WTC11 (cell line): Measurements from ENCODE around the gene GRID2. TPM values are rescaled to one million over a fixed set of nuclear protein-coding genes. Genes with fewer than 3 reads are reported as not detected.
A peak's percentile ranks its signal among the peaks of the same experiment; 100 is the strongest.

ENCODE experiments used
- ATAC-seq: fragments of 200-7000 bp; cut with Tn5 transposase; 2 replicates; pipeline ENCODE4 v1.10.0; 2021; ENCODE audit warnings: mild to moderate bottlenecking, moderate library complexity
- CTCF ChIA-PET: fragments of 300-600 bp; sonication (Branson Sonifier 250); formaldehyde crosslinking; loops from one replicate; lab custom pipeline; 2021; ENCODE audit warnings: antibody characterized with exemption; lab: Charles Lee
- POLR2A ChIA-PET: fragments of 350-600 bp; sonication (Branson Sonifier 250); formaldehyde crosslinking; loops from one replicate; lab custom pipeline; 2021; ENCODE audit warnings: antibody characterized with exemption; lab: Charles Lee
- DNase-seq: peaks from one replicate; pipeline ENCODE4 v3.0.0; 2021; ENCODE audit warnings: low spot score
- H3K27ac Mint-ChIP-seq: 2 replicates; pipeline ENCODE4 v1.8.0; 2021; ENCODE audit warnings: mixed read lengths
- H3K27me3 Mint-ChIP-seq: 2 replicates; pipeline ENCODE4 v1.8.0; 2021; ENCODE audit warnings: low read depth, mild to moderate bottlenecking, moderate library complexity, mixed read lengths
- H3K36me3 Mint-ChIP-seq: 2 replicates; pipeline ENCODE4 v1.8.0; 2021; ENCODE audit warnings: mixed read lengths
- H3K4me1 Mint-ChIP-seq: 2 replicates; pipeline ENCODE4 v1.8.0; 2022; ENCODE audit warnings: mixed read lengths
- H3K4me3 Mint-ChIP-seq: 2 replicates; pipeline ENCODE4 v1.8.0; 2021; ENCODE audit warnings: mild to moderate bottlenecking, moderate library complexity, mixed read lengths
- H3K9me3 Mint-ChIP-seq: 2 replicates; pipeline ENCODE4 v1.8.0; 2021; ENCODE audit warnings: mixed read lengths
- CBFB ChIP-seq: sonication (generic); formaldehyde crosslinking; IDR thresholded peaks from 2 replicates; pipeline ENCODE4 v1.8.1; 2022; ENCODE audit warnings: mild to moderate bottlenecking, low read depth, missing genetic modification reagents
- CREB1 ChIP-seq: sonication (generic); formaldehyde crosslinking; IDR thresholded peaks from 2 replicates; pipeline ENCODE4 v1.8.0; 2023; ENCODE audit warnings: mild to moderate bottlenecking, missing genetic modification reagents
- GRHL2 ChIP-seq: fragments of 250-450 bp; sonication (Bioruptor Pico); IDR thresholded peaks from 2 replicates; pipeline ENCODE4 v1.8.0; 2022; ENCODE audit warnings: mild to moderate bottlenecking, moderate library complexity; ENCODE audit not compliant: insufficient replicate concordance, severe bottlenecking
- HMGA2 ChIP-seq: fragments of 250-450 bp; sonication (Bioruptor Pico); IDR thresholded peaks from 2 replicates; pipeline ENCODE4 v1.4.0; 2021; ENCODE audit warnings: mild to moderate bottlenecking, moderate library complexity
- IRF2 ChIP-seq: sonication (generic); formaldehyde crosslinking; IDR thresholded peaks from 2 replicates; pipeline ENCODE4 v1.8.0; 2022; ENCODE audit warnings: low read depth, missing genetic modification reagents, borderline replicate concordance
- KAT7 ChIP-seq: sonication (generic); formaldehyde crosslinking; IDR thresholded peaks from 2 replicates; pipeline ENCODE4 v1.8.1; 2023; ENCODE audit warnings: missing genetic modification reagents, mild to moderate bottlenecking, borderline replicate concordance
- MYBL2 ChIP-seq: sonication (generic); formaldehyde crosslinking; IDR thresholded peaks from 2 replicates; pipeline ENCODE4 v1.8.1; 2023; ENCODE audit warnings: mild to moderate bottlenecking, moderate library complexity, missing genetic modification reagents
- NFYB ChIP-seq: sonication (generic); formaldehyde crosslinking; conservative IDR thresholded peaks from 2 replicates; pipeline ENCODE4 v1.8.0; 2022; ENCODE audit warnings: low read depth, missing genetic modification reagents
- NR1H2 ChIP-seq: sonication (generic); formaldehyde crosslinking; IDR thresholded peaks from 2 replicates; pipeline ENCODE4 v1.9.0; 2021; ENCODE audit warnings: mild to moderate bottlenecking, moderate library complexity, missing genetic modification reagents
- RELA ChIP-seq: sonication (generic); formaldehyde crosslinking; IDR thresholded peaks from 2 replicates; pipeline ENCODE4 v1.8.1; 2022; ENCODE audit warnings: missing genetic modification reagents, mild to moderate bottlenecking, borderline replicate concordance
- TP53 ChIP-seq: sonication (generic); formaldehyde crosslinking; IDR thresholded peaks from 2 replicates; pipeline ENCODE4 v1.8.1; 2023; ENCODE audit warnings: mild to moderate bottlenecking, missing genetic modification reagents
- ZNF121 ChIP-seq: sonication (generic); formaldehyde crosslinking; IDR thresholded peaks from 2 replicates; pipeline ENCODE4 v1.8.0; 2023; ENCODE audit warnings: missing genetic modification reagents
- ZNF317 ChIP-seq: sonication (generic); formaldehyde crosslinking; IDR thresholded peaks from 2 replicates; pipeline ENCODE4 v1.8.1; 2023; ENCODE audit warnings: low read depth, mild to moderate bottlenecking, moderate library complexity, missing genetic modification reagents, borderline replicate concordance
- ZNF416 ChIP-seq: fragments of 250-450 bp; sonication (Bioruptor Pico); IDR thresholded peaks from 2 replicates; pipeline ENCODE4 v1.9.0; 2021; ENCODE audit warnings: mild to moderate bottlenecking, inconsistent platforms
- ZNF423 ChIP-seq: fragments of 250-450 bp; sonication (Bioruptor Pico); IDR thresholded peaks from 2 replicates; pipeline ENCODE4 v2.1.2; 2022; ENCODE audit warnings: mild to moderate bottlenecking, moderate library complexity
- total RNA-seq: library from RNA; stranded (reverse); gene quantifications from 3 replicates; pipeline ENCODE4 v1.2.3, GENCODE V29; 2021
- TF ChIP-seq, protein P1 (sequence below): sonication (generic); formaldehyde crosslinking; IDR thresholded peaks from 2 replicates; pipeline ENCODE4 v1.8.0; 2022; ENCODE audit warnings: mild to moderate bottlenecking, missing genetic modification reagents
- TF ChIP-seq, protein P2 (sequence below): sonication (generic); formaldehyde crosslinking; IDR thresholded peaks from 2 replicates; pipeline ENCODE4 v1.8.0; 2022; ENCODE audit warnings: mild to moderate bottlenecking, missing genetic modification reagents
- TF ChIP-seq, protein P3 (sequence below): sonication (generic); formaldehyde crosslinking; IDR thresholded peaks from 2 replicates; pipeline ENCODE4 v1.8.1; 2023; ENCODE audit warnings: mild to moderate bottlenecking, missing genetic modification reagents, moderate library complexity
- TF ChIP-seq, protein P4 (sequence below): fragments of 250-450 bp; sonication (Bioruptor Pico); conservative IDR thresholded peaks from 2 replicates; pipeline ENCODE4 v1.9.0; 2021; ENCODE audit warnings: mild to moderate bottlenecking
- TF ChIP-seq, protein P5 (sequence below): fragments of 250-450 bp; sonication (Bioruptor Pico); IDR thresholded peaks from 2 replicates; pipeline ENCODE4 v1.9.0; 2021; ENCODE audit warnings: mild to moderate bottlenecking
- TF ChIP-seq, protein P6 (sequence below): sonication (generic); formaldehyde crosslinking; IDR thresholded peaks from 2 replicates; pipeline ENCODE4 v1.8.1; 2023; ENCODE audit warnings: mild to moderate bottlenecking, missing genetic modification reagents

The GRID2 gene
- total RNA-seq, 1 experiment from 2014 or later = 26.8 TPM

DNA sequence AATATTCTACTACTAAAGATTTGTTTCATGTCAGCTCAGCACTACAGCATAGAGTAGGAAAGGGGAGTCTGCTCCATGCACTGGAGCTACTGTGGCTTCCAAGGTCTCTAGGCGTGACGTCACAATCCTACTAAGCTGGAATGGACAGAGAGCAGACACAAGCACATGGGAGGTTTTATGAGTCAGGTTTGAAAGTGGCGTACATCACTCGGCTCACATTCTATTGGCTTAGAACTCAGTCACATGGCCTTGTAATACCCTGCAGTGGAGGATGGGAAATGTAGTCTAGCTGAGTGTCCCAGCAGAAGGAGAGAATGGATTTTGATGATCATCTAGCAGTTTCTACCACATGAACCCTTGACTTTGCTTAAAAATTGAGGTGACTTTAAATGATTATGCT is 899.9 kb downstream of the GRID2 start:
- H3K4me1 Mint-ChIP-seq = peaks cover 21% of the 10 kb centered on the region
- H3K27me3 Mint-ChIP-seq = no peaks in the 10 kb centered on the region
- TF ChIP-seq, protein P1, sequence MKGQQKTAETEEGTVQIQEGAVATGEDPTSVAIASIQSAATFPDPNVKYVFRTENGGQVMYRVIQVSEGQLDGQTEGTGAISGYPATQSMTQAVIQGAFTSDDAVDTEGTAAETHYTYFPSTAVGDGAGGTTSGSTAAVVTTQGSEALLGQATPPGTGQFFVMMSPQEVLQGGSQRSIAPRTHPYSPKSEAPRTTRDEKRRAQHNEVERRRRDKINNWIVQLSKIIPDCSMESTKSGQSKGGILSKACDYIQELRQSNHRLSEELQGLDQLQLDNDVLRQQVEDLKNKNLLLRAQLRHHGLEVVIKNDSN (CRISPR knock-in tag) = peak; percentile 93
- TF ChIP-seq ZNF423 (CRISPR knock-in tag) (no peak), NFYB (CRISPR knock-in tag) (peak; percentile 59), HMGA2 (CRISPR knock-in tag) (no peak), CREB1 (CRISPR knock-in tag) (no peak), RELA (no peak), GRHL2 (CRISPR knock-in tag) (no peak), MYBL2 (CRISPR knock-in tag) (0 out of 2 replicates have a peak, but pooled peaks have one; percentile 29), ZNF121 (CRISPR knock-in tag) (no peak)
- TF ChIP-seq, protein P2, sequence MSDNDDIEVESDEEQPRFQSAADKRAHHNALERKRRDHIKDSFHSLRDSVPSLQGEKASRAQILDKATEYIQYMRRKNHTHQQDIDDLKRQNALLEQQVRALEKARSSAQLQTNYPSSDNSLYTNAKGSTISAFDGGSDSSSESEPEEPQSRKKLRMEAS (CRISPR knock-in tag) = 0 out of 2 replicates have a peak, but pooled peaks have one; percentile 41
- TF ChIP-seq, protein P3, sequence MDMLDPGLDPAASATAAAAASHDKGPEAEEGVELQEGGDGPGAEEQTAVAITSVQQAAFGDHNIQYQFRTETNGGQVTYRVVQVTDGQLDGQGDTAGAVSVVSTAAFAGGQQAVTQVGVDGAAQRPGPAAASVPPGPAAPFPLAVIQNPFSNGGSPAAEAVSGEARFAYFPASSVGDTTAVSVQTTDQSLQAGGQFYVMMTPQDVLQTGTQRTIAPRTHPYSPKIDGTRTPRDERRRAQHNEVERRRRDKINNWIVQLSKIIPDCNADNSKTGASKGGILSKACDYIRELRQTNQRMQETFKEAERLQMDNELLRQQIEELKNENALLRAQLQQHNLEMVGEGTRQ (CRISPR knock-in tag) = peak; percentile 94
- TF ChIP-seq, protein P4, sequence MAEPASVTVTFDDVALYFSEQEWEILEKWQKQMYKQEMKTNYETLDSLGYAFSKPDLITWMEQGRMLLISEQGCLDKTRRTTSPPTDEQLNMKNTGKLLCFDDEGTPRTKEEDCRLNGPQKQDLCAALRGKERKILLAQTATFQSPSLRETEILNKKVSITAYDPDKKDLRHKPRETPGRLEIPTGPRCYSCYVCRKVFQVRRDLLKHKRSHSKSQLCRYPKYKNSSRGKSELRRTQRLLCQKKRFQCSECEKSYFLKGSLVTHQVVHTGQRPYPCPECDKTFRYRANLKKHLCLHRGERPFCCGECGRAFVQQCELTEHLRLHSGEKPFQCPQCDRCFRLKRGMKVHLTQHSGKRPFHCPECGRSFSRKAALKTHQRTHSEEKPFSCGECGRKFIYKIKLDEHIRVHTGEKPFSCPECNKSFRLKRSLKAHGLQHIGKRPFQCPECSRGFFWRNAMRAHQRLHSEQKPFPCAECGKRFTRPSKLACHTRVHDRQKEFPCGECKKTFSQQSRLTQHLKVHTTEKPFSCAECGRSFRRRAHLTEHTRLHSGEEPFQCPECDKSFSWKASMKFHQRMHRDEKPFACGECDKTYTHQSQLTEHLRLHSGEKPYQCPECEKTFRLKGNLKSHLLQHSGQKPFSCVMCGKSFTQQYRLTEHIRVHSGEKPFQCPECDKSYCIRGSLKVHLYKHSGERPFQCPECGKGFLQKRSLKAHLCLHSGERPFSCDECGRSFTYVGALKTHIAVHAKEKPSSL (CRISPR knock-in tag) = no peak
- TF ChIP-seq, protein P5, sequence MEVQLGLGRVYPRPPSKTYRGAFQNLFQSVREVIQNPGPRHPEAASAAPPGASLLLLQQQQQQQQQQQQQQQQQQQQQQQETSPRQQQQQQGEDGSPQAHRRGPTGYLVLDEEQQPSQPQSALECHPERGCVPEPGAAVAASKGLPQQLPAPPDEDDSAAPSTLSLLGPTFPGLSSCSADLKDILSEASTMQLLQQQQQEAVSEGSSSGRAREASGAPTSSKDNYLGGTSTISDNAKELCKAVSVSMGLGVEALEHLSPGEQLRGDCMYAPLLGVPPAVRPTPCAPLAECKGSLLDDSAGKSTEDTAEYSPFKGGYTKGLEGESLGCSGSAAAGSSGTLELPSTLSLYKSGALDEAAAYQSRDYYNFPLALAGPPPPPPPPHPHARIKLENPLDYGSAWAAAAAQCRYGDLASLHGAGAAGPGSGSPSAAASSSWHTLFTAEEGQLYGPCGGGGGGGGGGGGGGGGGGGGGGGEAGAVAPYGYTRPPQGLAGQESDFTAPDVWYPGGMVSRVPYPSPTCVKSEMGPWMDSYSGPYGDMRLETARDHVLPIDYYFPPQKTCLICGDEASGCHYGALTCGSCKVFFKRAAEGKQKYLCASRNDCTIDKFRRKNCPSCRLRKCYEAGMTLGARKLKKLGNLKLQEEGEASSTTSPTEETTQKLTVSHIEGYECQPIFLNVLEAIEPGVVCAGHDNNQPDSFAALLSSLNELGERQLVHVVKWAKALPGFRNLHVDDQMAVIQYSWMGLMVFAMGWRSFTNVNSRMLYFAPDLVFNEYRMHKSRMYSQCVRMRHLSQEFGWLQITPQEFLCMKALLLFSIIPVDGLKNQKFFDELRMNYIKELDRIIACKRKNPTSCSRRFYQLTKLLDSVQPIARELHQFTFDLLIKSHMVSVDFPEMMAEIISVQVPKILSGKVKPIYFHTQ (CRISPR knock-in tag) = no peak
- TF ChIP-seq, all 79 proteins: peak for 5
- H3K27ac Mint-ChIP-seq = no peak overlapping the region
- ChIA-PET CTCF (no interaction called here), POLR2A (no interaction called here)
- ATAC-seq (peak; percentile 82), DNase-seq (no peak)
- H3K9me3 Mint-ChIP-seq = peaks cover 4% of the 10 kb centered on the region; the same call in 1 of the 2 replicates
- H3K4me3 Mint-ChIP-seq = no peak overlapping the region
- H3K36me3 Mint-ChIP-seq = no peaks in the 10 kb centered on the region

DNA sequence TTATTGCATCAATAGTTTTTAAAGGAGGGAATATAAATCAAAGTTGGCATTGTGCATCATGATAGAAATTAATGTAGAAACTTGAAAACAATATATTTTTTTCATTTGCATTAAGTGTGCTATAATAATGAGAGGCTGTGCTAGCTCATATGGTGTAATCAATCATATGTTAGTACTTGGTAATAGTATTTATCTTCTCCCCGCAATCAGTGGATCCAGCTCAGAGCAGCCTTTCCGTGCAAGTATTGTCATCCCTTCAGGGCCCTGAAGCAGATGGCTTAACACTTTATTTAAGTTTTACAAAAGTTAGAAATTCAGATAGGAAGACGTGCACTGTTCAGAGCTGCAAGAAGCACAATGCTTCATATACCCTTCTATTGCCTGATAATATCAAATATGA is 908.5 kb downstream of the GRID2 start:
- Mint-ChIP-seq H3K9me3 (no peaks in the 10 kb centered on the region), H3K27ac (no peak overlapping the region), H3K4me1 (peaks cover 2% of the 10 kb centered on the region), H3K4me3 (no peak overlapping the region), H3K36me3 (no peaks in the 10 kb centered on the region), H3K27me3 (no peaks in the 10 kb centered on the region)
- no peak for ATAC-seq
- CTCF ChIA-PET = interaction anchor here (0.9 kb wide), 1 partner anchor 13 kb away, joined by 3 read pairs; no protein-coding TSS in a partner anchor
- POLR2A ChIA-PET = no interaction called here
- TF ChIP-seq HMGA2 (CRISPR knock-in tag) = no peak
- TF ChIP-seq, protein P6, sequence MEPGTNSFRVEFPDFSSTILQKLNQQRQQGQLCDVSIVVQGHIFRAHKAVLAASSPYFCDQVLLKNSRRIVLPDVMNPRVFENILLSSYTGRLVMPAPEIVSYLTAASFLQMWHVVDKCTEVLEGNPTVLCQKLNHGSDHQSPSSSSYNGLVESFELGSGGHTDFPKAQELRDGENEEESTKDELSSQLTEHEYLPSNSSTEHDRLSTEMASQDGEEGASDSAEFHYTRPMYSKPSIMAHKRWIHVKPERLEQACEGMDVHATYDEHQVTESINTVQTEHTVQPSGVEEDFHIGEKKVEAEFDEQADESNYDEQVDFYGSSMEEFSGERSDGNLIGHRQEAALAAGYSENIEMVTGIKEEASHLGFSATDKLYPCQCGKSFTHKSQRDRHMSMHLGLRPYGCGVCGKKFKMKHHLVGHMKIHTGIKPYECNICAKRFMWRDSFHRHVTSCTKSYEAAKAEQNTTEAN (CRISPR knock-in tag) = no peak
- no peak for TF ChIP-seq CBFB (CRISPR knock-in tag)
- no peak for TF ChIP-seq NR1H2
- no peak for TF ChIP-seq KAT7 (CRISPR knock-in tag)
- TF ChIP-seq ZNF317 (CRISPR knock-in tag) = no peak
- TF ChIP-seq IRF2 (CRISPR knock-in tag) = no peak
- TF ChIP-seq TP53 (CRISPR knock-in tag) = no peak
- no peak for TF ChIP-seq ZNF416 (CRISPR knock-in tag)
- no peak for DNase-seq
